NCI-H774 (cell line): ENCODE results near the gene GM2A.
"Not testable (repeated sequence)": the region's sequence is repeated elsewhere in the genome, so short reads cannot be mapped to it uniquely, and the experiment has no call there.

ENCODE experiments used
- DNase-seq: peaks from one replicate; lab custom pipeline; 2025; lab: John Stamatoyannopoulos, UW

The GM2A gene

GRCh38 chr5:151228986-151229385 lies 24.0 kb upstream of the GM2A start:
- DNase-seq, result no peak

- DNase-seq, result no peak
These were observed 22.8 kb upstream of the GM2A start for GRCh38 chr5:151230048-151230680.

- no peak for DNase-seq
These were observed 21.6 kb upstream of the GM2A start for GRCh38 chr5:151231359-151231758.

- no peak for DNase-seq
These were observed 19.3 kb upstream of the GM2A start for GRCh38 chr5:151233616-151234085.

- DNase-seq, result no peak
These were observed 18.3 kb upstream of the GM2A start for GRCh38 chr5:151234476-151235238.

- not testable (repeated sequence) for DNase-seq
These were observed 17.8 kb upstream of the GM2A start for GRCh38 chr5:151235239-151235571.

GRCh38 chr5:151236888-151237287 lies 16.1 kb upstream of the GM2A start:
- DNase-seq, result no peak

GRCh38 chr5:151237685-151238084 lies 15.3 kb upstream of the GM2A start:
- DNase-seq, result no peak

- no peak for DNase-seq
These were observed 14.7 kb upstream of the GM2A start for GRCh38 chr5:151238303-151238741.

- DNase-seq, result peak; percentile 12
These were observed 13.6 kb upstream of the GM2A start for GRCh38 chr5:151239237-151239861.

- not testable (repeated sequence) for DNase-seq
These were observed 12.6 kb upstream of the GM2A start for GRCh38 chr5:151240268-151240835.

- no peak for DNase-seq
These were observed 11.9 kb upstream of the GM2A start for GRCh38 chr5:151240924-151241635.

GRCh38 chr5:151243127-151243526 lies 9.9 kb upstream of the GM2A start:
- DNase-seq, result no peak

- no peak for DNase-seq
These were observed 9.4 kb upstream of the GM2A start for GRCh38 chr5:151243564-151243963.

- no peak for DNase-seq
These were observed 8.8 kb upstream of the GM2A start for GRCh38 chr5:151244206-151244605.

GRCh38 chr5:151245680-151246219 lies 7.2 kb upstream of the GM2A start:
- no peak for DNase-seq

- no peak for DNase-seq
These were observed 4.3 kb upstream of the GM2A start for GRCh38 chr5:151248651-151249050.

- no peak for DNase-seq
These were observed 3.7 kb upstream of the GM2A start for GRCh38 chr5:151249281-151249680.

GRCh38 chr5:151250346-151251000 lies 2.5 kb upstream of the GM2A start:
- no peak for DNase-seq

GRCh38 chr5:151251001-151251551 lies 1.9 kb upstream of the GM2A start:
- DNase-seq, result no peak

GRCh38 chr5:151251621-151252020 lies 1.4 kb upstream of the GM2A start:
- no peak for DNase-seq
